ENCODE data around the gene IFT81. TPM values are rescaled to one million over a fixed set of nuclear protein-coding genes. Genes with fewer than 3 reads are reported as not detected.

Gene IFT81
- total and polyA plus RNA-seq, 2 donors = 7.3 to 8.0 TPM

DNA sequence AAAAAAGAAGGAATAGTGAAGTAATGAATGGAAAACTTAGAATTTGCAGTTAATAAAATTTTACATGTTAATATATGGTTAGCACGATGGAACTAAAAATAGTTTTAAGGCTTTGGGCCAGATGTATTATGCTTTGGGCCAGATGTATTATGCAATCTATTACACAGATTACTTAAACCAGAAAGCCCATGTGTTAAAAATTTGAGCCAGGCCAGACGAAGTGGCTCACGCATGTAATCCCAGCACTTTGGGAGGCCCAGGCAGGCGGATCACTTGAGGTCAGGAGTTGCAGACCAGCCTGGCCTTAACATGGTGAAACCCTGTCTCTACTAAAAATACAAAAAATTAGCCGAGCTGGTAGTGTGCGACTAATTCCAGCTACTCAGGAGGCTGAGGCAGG lies 17.2 kb downstream of the IFT81 start:
- Histone ChIP-seq H3K27me3 (ENCODE audit: control insufficient read depth in 2 of 2, insufficient read depth in 1 of 2, low read length in 1 of 2) (no peaks in the 10 kb centered on the region), H3K4me1 (ENCODE audit: control insufficient read depth in 2 of 2, insufficient read depth in 2 of 2, low read length in 2 of 2) (no peaks in the 10 kb centered on the region), H3K4me3 (ENCODE audit: low read length in 2 of 2) (no peak overlapping the region), H3K36me3 (ENCODE audit: control insufficient read depth in 2 of 2, insufficient read depth in 2 of 2, low read length in 1 of 2) (no peaks in the 10 kb centered on the region), H3K9me3 (ENCODE audit: control insufficient read depth in 2 of 2, insufficient read depth in 1 of 2, low read length in 1 of 2) (no peaks in the 10 kb centered on the region), H3K27ac (ENCODE audit: low read depth in 1 of 2, low read length in 1 of 2) (no peak overlapping the region)
- 95% methylated on average over 6 of the region's 6 CpGs for whole genome bisulfite sequencing
- DNase-seq (ENCODE audit: low read depth in 6 of 9, low spot score in 9 of 9) = no peak

DNA sequence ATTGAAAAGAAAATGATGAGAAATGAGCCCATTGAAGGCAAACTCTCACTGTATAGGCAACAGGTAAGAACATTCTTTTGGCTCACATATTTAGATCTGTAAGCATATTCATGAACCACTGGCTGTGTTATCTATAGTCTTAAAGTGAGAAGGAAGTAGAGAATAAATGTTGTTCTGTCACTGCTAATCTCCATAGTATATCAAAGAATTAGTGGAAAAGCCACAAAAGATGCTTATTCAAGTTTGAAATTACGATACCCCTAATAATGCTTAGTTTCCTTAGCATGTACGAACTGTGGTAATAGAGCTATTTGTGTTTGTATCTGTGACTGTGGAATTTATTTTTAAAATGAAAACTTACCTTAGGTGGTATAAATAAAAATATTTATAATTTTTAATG lies 22.8 kb downstream of the IFT81 start:
- Histone ChIP-seq H3K4me3 (ENCODE audit: low read length in 2 of 2) (no peak overlapping the region), H3K27ac (ENCODE audit: low read depth in 1 of 2, low read length in 1 of 2) (no peak overlapping the region), H3K36me3 (ENCODE audit: control insufficient read depth in 2 of 2, insufficient read depth in 2 of 2, low read length in 1 of 2) (peaks cover 0 to 9% of the 10 kb centered on the region in 2 donors), H3K4me1 (ENCODE audit: control insufficient read depth in 2 of 2, insufficient read depth in 2 of 2, low read length in 2 of 2) (no peaks in the 10 kb centered on the region), H3K9me3 (ENCODE audit: control insufficient read depth in 2 of 2, insufficient read depth in 1 of 2, low read length in 1 of 2) (no peaks in the 10 kb centered on the region), H3K27me3 (ENCODE audit: control insufficient read depth in 2 of 2, insufficient read depth in 1 of 2, low read length in 1 of 2) (no peaks in the 10 kb centered on the region)
- WGBS = 97% methylated on average over 2 of the region's 2 CpGs
- DNase-seq (ENCODE audit: low read depth in 6 of 9, low spot score in 9 of 9) = no peak

DNA sequence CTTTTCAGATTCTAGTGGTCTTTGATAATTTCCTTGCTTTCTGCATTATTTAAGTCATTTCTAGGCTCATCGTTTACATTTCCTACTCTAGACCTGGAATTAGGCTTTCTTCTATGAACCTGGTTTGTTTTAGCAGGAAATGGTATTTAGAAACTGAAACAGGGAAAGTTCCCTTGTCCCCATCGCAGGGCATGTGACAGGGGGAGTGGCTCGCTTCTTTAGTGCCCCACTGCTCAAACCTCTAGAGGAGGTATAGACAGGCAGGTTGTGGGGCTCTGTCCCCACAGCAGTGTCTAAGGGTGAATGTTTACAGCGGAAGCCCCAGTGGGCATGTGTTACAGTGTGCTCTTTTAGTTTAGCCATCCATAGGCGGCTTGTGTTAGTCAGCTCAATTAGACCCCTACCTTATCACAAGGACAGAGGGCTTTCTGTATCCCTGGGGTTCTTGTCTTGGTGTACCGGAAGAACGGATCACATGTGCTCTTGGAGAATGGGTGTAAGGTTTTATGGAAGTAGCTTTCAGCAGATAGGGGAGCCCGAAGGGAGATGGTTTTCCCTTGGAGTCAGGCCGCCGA lies 25.0 kb downstream of the IFT81 start:
- Histone ChIP-seq H3K4me1 (ENCODE audit: control insufficient read depth in 2 of 2, insufficient read depth in 2 of 2, low read length in 2 of 2) (no peaks in the 10 kb centered on the region), H3K36me3 (ENCODE audit: control insufficient read depth in 2 of 2, insufficient read depth in 2 of 2, low read length in 1 of 2) (peaks cover 0 to 9% of the 10 kb centered on the region in 2 donors), H3K4me3 (ENCODE audit: low read length in 2 of 2) (no peak overlapping the region), H3K27me3 (ENCODE audit: control insufficient read depth in 2 of 2, insufficient read depth in 1 of 2, low read length in 1 of 2) (no peaks in the 10 kb centered on the region), H3K27ac (ENCODE audit: low read depth in 1 of 2, low read length in 1 of 2) (no peak overlapping the region), H3K9me3 (ENCODE audit: control insufficient read depth in 2 of 2, insufficient read depth in 1 of 2, low read length in 1 of 2) (no peaks in the 10 kb centered on the region)
- peak in 1 of 9 donors; percentile 5 for DNase-seq (ENCODE audit: low read depth in 6 of 9, low spot score in 9 of 9)
- 89% methylated on average over 10 of the region's 10 CpGs for WGBS

DNA sequence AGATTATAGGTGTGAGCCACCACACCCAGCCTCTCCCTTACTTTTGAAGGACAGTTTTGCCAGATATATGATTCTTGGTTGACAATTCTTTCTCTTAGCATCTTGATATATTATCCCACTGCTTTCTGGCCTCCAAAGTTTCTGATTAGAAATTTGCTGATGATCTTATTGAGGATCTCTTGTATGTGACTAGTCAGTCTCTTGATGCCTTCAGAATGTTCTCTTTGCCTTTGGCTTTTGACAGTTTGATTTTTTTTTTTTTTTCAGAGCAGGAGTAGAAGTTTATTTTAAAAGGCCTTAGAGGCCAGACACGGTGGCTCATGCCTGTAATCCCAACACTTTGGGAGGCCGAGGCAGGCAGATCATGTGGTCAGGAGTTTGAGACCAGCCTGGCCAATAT lies 32.6 kb downstream of the IFT81 start:
- H3K4me1 ChIP-seq (ENCODE audit: control insufficient read depth in 2 of 2, insufficient read depth in 2 of 2, low read length in 2 of 2) = no peaks in the 10 kb centered on the region
- no peak overlapping the region for H3K27ac ChIP-seq (ENCODE audit: low read depth in 1 of 2, low read length in 1 of 2)
- no peaks in the 10 kb centered on the region for H3K36me3 ChIP-seq (ENCODE audit: control insufficient read depth in 2 of 2, insufficient read depth in 2 of 2, low read length in 1 of 2)
- WGBS = 99% methylated on average over 2 of the region's 2 CpGs
- no peak for DNase-seq (ENCODE audit: low read depth in 6 of 9, low spot score in 9 of 9)
- no peak overlapping the region for H3K4me3 ChIP-seq (ENCODE audit: low read length in 2 of 2)
- peaks cover 0 to 13% of the 10 kb centered on the region in 2 donors for H3K9me3 ChIP-seq (ENCODE audit: control insufficient read depth in 2 of 2, insufficient read depth in 1 of 2, low read length in 1 of 2)
- H3K27me3 ChIP-seq (ENCODE audit: control insufficient read depth in 2 of 2, insufficient read depth in 1 of 2, low read length in 1 of 2) = no peaks in the 10 kb centered on the region

DNA sequence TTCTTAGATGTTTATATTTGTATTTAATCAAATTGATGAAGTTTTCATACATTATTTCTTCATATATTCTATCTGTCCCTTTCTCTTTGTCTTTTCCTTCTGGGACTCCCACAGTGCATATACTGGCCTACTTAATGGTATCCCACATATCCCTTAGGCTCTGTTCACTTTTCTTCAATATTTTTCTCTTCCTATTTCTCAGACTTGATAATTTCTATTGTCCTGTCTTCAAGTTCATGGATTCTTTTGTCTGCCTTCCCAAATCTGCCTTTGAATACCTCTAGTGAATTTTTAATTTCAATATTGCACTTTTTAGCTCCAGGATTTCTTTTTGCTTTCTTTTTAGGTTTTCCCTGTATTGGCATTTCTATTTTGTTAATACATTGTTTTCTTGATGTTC lies 33.4 kb downstream of the IFT81 start:
- H3K4me1 ChIP-seq (ENCODE audit: control insufficient read depth in 2 of 2, insufficient read depth in 2 of 2, low read length in 2 of 2) = no peaks in the 10 kb centered on the region
- H3K4me3 ChIP-seq (ENCODE audit: low read length in 2 of 2) = no peak overlapping the region
- H3K27ac ChIP-seq (ENCODE audit: low read depth in 1 of 2, low read length in 1 of 2) = no peak overlapping the region
- no peak for DNase-seq (ENCODE audit: low read depth in 6 of 9, low spot score in 9 of 9)
- no peaks in the 10 kb centered on the region for H3K36me3 ChIP-seq (ENCODE audit: control insufficient read depth in 2 of 2, insufficient read depth in 2 of 2, low read length in 1 of 2)
- H3K9me3 ChIP-seq (ENCODE audit: control insufficient read depth in 2 of 2, insufficient read depth in 1 of 2, low read length in 1 of 2) = peaks cover 0 to 13% of the 10 kb centered on the region in 2 donors
- no peaks in the 10 kb centered on the region for H3K27me3 ChIP-seq (ENCODE audit: control insufficient read depth in 2 of 2, insufficient read depth in 1 of 2, low read length in 1 of 2)

DNA sequence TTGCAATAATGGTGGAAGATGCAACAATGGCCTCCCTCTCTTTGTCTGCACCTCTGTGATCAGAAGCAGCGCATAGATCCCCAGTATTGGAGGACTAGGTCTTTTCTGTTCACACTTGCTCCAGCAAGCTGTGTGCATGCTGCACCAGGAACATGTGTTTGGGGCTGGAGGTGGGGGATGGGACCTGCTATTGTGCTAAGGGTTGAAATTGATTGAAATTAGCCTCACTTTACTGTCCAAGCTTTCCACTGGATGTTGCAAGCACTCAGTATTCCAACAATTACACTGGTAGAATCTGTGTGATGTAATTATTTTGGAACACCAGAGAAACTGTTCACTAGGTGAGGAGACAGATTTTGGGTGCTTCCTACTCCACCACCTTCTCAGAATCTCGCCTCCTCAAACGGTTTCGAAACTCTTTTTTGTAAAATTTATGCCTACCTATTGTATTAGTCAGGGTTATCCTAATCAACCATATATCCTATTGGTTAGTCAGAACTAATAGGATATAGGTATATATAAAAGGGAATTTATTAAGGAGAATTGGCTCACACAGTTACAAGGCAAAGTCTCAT lies 35.6 kb downstream of the IFT81 start:
- no peaks in the 10 kb centered on the region for H3K4me1 ChIP-seq (ENCODE audit: control insufficient read depth in 2 of 2, insufficient read depth in 2 of 2, low read length in 2 of 2)
- no peak overlapping the region for H3K4me3 ChIP-seq (ENCODE audit: low read length in 2 of 2)
- H3K9me3 ChIP-seq (ENCODE audit: control insufficient read depth in 2 of 2, insufficient read depth in 1 of 2, low read length in 1 of 2) = peaks cover 0 to 13% of the 10 kb centered on the region in 2 donors
- peaks cover 0 to 3% of the 10 kb centered on the region in 2 donors for H3K36me3 ChIP-seq (ENCODE audit: control insufficient read depth in 2 of 2, insufficient read depth in 2 of 2, low read length in 1 of 2)
- 99% methylated on average over 4 of the region's 4 CpGs for WGBS
- no peaks in the 10 kb centered on the region for H3K27me3 ChIP-seq (ENCODE audit: control insufficient read depth in 2 of 2, insufficient read depth in 1 of 2, low read length in 1 of 2)
- H3K27ac ChIP-seq (ENCODE audit: low read depth in 1 of 2, low read length in 1 of 2) = no peak overlapping the region
- DNase-seq (ENCODE audit: low read depth in 6 of 9, low spot score in 9 of 9) = no peak

DNA sequence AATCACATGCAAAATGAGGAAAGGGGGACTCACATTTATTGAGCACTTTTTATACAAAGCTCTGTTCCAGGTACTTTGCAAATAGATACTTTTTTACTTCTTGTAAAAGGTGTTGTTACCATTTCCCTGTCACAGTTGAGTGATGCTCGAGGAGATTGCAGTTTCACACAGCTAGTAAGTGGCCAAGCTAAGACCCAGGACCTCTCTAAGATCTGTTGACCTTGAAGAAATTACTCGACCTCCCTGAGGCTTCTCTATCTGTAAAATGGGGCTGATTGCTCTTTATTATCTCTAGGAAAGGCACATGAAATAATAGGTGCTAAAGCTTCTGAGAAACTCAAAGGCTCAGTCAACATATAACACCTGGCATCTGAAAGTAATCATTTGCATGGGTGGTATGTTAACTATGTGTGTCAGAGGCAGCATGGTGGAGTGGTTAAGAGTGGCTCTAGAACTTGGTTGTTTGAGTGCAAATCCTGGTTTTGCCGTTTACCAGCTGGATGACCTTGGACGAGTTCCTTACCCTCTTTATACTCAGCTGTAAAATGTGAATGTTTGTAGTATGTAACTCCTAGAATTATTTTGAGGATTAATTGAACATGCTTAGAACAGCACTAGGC lies 41.5 kb downstream of the IFT81 start:
- no peak for DNase-seq (ENCODE audit: low read depth in 6 of 9, low spot score in 9 of 9)
- H3K9me3 ChIP-seq (ENCODE audit: control insufficient read depth in 2 of 2, insufficient read depth in 1 of 2, low read length in 1 of 2) = no peaks in the 10 kb centered on the region
- WGBS = 92% methylated on average over 4 of the region's 4 CpGs
- no peaks in the 10 kb centered on the region for H3K4me1 ChIP-seq (ENCODE audit: control insufficient read depth in 2 of 2, insufficient read depth in 2 of 2, low read length in 2 of 2)
- peaks cover 0 to 3% of the 10 kb centered on the region in 2 donors for H3K36me3 ChIP-seq (ENCODE audit: control insufficient read depth in 2 of 2, insufficient read depth in 2 of 2, low read length in 1 of 2)
- no peak overlapping the region for H3K27ac ChIP-seq (ENCODE audit: low read depth in 1 of 2, low read length in 1 of 2)
- no peaks in the 10 kb centered on the region for H3K27me3 ChIP-seq (ENCODE audit: control insufficient read depth in 2 of 2, insufficient read depth in 1 of 2, low read length in 1 of 2)
- H3K4me3 ChIP-seq (ENCODE audit: low read length in 2 of 2) = no peak overlapping the region

DNA sequence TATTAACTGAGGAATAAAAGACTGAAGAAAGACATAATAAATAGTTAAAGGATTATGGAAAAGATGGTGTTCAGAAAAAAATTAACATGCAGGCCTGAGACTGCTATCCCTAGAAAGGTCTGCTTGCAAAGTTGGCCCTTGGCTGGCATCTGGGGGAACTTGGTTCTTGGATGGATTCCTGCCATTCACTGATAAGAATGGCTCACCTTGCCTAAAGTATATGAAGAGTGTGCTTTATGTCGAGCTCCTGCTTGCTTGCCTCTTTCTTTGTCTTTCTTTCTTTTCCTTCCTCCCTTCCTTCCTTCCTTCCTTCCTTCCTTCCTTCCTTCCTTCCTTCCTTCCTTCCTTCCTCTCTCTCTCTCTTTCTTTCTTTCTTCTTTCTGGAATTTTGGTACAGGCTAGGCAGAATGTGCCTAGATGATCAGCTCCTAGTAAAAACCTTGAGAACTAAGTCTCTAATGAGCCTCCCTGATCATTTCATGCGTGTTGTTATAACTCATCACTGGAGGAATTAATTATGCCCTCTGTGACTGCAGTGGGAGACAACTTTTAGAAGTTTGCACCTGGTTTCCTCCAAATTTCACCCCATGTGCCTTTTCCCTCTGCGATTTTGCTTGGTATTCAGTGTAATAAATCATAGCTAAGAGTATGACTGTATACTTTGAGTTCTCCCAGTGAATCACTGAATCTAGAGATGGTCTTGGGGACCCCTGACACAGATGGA lies 44.7 kb downstream of the IFT81 start:
- Histone ChIP-seq H3K36me3 (ENCODE audit: control insufficient read depth in 2 of 2, insufficient read depth in 2 of 2, low read length in 1 of 2) (no peaks in the 10 kb centered on the region), H3K4me3 (ENCODE audit: low read length in 2 of 2) (no peak overlapping the region), H3K4me1 (ENCODE audit: control insufficient read depth in 2 of 2, insufficient read depth in 2 of 2, low read length in 2 of 2) (no peaks in the 10 kb centered on the region), H3K27ac (ENCODE audit: low read depth in 1 of 2, low read length in 1 of 2) (no peak overlapping the region), H3K27me3 (ENCODE audit: control insufficient read depth in 2 of 2, insufficient read depth in 1 of 2, low read length in 1 of 2) (no peaks in the 10 kb centered on the region), H3K9me3 (ENCODE audit: control insufficient read depth in 2 of 2, insufficient read depth in 1 of 2, low read length in 1 of 2) (no peaks in the 10 kb centered on the region)
- DNase-seq (ENCODE audit: low read depth in 6 of 9, low spot score in 9 of 9) = no peak
- 97% methylated on average over 3 of the region's 3 CpGs for WGBS

DNA sequence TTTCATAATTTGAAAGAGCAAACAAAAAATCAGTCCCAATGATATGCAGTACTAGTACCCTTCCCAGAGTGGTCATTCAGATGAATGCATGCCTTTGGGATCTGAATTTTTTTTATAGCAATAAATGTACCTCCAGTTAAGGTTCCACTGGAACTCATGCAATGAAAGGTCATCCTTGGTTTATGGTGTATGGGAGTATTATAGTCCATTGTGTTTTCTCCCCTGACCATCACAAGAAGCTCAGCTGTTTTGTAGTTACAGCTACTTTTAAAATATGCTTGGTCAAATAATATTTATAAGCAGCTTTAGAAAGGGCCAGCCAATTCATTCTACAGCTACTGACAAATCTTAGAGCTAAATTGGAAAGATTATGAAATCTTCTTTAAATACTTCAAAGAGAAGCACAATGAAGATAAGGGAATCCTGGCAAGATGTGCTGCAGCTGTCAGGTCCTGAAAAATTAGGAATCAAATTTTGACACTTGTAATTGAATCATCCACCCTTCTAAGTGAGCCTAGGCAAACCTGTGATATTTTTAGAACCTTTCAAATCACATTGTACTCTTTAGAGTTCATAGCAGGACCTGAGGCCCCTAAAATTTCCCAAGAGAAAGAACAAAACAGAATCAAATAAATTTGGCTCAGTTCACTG lies 46.5 kb downstream of the IFT81 start:
- no peak overlapping the region for H3K4me3 ChIP-seq (ENCODE audit: low read length in 2 of 2)
- no peaks in the 10 kb centered on the region for H3K9me3 ChIP-seq (ENCODE audit: control insufficient read depth in 2 of 2, insufficient read depth in 1 of 2, low read length in 1 of 2)
- no peaks in the 10 kb centered on the region for H3K36me3 ChIP-seq (ENCODE audit: control insufficient read depth in 2 of 2, insufficient read depth in 2 of 2, low read length in 1 of 2)
- no peak for DNase-seq (ENCODE audit: low read depth in 6 of 9, low spot score in 9 of 9)
- no peak overlapping the region for H3K27ac ChIP-seq (ENCODE audit: low read depth in 1 of 2, low read length in 1 of 2)
- no peaks in the 10 kb centered on the region for H3K27me3 ChIP-seq (ENCODE audit: control insufficient read depth in 2 of 2, insufficient read depth in 1 of 2, low read length in 1 of 2)
- H3K4me1 ChIP-seq (ENCODE audit: control insufficient read depth in 2 of 2, insufficient read depth in 2 of 2, low read length in 2 of 2) = no peaks in the 10 kb centered on the region
